Kidney tubule cell (primary cell): Measurements from ENCODE around the gene KLHL1.
A peak's percentile ranks its signal among the peaks of the same experiment; 100 is the strongest.

ENCODE experiments used
- DNase-seq: peaks from one replicate; pipeline ENCODE4 v3.0.0-alpha.2; 2018; ENCODE audit warnings: low spot score

The KLHL1 gene

GRCh38 chr13:69683921-69684686, 424.1 kb downstream of the KLHL1 start:
- DNase-seq = peak; percentile 46

DNA sequence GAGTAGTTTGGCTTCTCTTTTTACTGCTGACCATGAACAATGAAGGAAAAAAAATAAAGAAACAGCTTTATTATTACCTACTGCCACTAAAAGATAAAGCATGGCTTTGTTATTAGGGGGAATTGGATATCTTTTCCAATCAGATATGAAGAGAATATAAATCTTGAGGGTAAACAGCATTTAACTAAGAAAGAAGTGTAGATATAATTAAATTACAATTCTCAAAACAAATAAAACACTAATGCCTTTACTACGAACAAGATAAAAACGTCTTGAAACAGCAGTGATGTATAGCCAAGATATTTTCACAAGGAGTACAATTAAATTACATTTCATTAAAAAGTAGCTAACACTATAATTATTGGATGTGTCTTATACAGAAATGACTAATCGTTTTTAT, 426.5 kb downstream of the KLHL1 start:
- no peak for DNase-seq

DNA sequence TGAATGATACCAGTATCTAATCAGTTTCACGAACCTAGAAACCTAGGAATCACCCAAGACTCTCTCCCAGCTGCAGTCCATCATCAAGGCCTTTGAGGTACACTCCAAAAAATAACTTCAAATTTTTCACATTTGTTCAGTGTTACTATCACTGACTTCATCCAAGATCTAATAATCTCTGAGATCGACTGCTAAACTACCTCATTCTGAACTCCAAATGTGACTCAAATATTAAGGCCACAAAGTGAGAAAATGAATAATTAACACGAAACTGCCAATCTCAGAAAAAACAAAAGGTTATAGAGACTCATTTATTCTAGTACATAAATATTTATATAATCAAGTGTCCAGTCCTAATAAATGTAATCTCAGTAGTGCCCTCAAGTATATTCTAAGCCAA, 430.9 kb downstream of the KLHL1 start:
- DNase-seq = no peak

DNA sequence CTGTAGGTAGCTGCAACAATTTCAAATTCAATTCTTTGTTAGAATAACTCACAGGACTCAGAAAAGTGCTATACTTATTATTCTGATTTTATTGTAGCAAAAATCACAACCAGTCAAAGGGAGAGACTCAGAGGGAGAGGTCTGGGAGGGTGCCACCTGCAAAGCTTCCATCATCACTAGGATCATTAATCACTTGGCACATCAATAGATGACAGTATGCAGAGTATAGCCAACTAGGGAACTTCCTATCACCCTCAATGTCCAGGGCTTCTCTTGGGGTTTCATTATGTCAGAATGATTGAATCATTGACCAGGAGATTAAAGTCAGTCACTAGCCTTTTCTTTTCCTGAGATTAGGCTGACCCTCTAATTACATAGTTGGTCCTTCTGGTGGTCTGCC, 432.0 kb downstream of the KLHL1 start:
- peak; percentile 6 for DNase-seq

DNA sequence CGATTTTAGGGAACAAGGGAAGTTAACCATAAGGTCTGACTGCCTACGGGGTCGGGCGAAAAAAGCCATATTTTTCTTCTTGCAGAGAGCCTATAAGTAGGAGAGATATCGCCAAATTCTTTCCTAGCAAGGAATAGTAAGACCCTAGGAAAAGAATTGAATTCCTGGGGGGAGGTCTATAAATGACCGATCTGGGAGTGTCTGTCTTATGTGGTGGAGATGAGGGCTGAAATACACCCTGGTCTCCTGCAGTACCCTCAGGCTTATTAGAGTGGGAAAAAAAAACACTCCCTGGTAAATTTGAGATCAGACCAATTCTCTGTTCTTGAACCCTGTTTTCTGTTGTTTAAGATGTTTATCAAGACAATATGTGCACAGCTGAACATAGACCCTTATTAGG, 448.1 kb downstream of the KLHL1 start:
- DNase-seq = no peak

- DNase-seq = no peak
These were observed 450.6 kb downstream of the KLHL1 start for GRCh38 chr13:69657676-69658075.

GRCh38 chr13:69654392-69654791, 453.9 kb downstream of the KLHL1 start:
- DNase-seq = no peak
